Measurements from ENCODE around the gene LONP2. TPM values are rescaled to one million over a fixed set of nuclear protein-coding genes. Genes with fewer than 3 reads are reported as not detected.

Gene LONP2
- total and polyA plus RNA-seq, 2 experiments from 2014 or later, result 12.4 to 25.2 TPM

DNA sequence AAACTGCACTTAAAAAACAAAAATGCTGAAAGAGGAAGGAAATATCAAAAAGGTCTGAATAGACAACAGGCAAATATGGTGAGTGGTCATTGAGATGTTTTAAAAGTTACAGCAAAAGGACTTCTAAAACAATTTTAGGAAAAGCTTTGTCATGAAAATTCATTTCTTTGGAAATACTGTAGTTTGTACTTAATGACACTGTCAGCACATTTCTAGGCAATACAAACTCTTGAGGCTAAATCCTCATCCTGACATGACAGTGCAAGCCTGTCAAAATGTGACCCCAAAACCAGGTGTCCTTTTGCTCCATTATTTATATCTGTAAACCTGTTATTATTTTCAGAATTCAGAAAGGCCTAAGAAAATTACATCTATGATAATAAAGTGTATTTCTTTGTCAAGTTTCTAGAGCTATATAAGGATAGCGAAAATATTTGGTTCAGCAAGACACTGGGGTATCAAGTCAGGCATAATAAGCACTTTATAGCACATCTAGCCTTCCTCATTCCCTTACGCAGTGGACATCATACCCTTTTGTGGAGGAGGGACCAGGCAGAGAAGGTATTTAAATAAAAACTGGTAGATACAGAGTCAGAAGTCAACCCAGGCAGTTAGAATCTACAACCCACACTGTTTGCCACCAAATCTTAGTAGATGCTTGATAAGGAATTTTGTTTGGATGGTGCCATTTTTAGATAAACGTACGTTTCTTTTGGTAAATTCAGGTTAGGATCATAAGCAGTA lies 112.7 kb downstream of the LONP2 start:
- peaks cover 71% of the 10 kb centered on the region for H3K79me2 ChIP-seq (replicated peaks; ENCODE audit: insufficient read depth)
- H3K4me1 ChIP-seq (ENCODE audit: insufficient read depth), result no peaks in the 10 kb centered on the region
- H3K27ac ChIP-seq (ENCODE audit: low read depth), result no peak overlapping the region
- H3K9me2 ChIP-seq (ENCODE audit: insufficient read depth), result no peaks in the 10 kb centered on the region
- DNase-seq (ENCODE audit: low spot score), result no peak
- H2AFZ ChIP-seq, result no peak overlapping the region
- H3K4me2 ChIP-seq, result no peak overlapping the region
- no peaks in the 10 kb centered on the region for H3F3A ChIP-seq (replicated peaks; ENCODE audit: low read depth)
- Mint-ChIP-seq H3K27me3 (ENCODE audit: insufficient read depth, low read depth, poor library complexity) (peaks cover 4% of the 10 kb centered on the region), H3K27ac (no peak overlapping the region), H3K4me3 (no peak overlapping the region), H3K9me3 (no peaks in the 10 kb centered on the region), H3K4me1 (peaks cover 9% of the 10 kb centered on the region), H3K36me3 (ENCODE audit: low read depth) (peaks cover 28% of the 10 kb centered on the region)
- H4K20me1 ChIP-seq (replicated peaks; ENCODE audit: insufficient read depth), result peaks cover 28% of the 10 kb centered on the region; the same call in 1 of the 2 replicates
- no peak overlapping the region for H3K4me3 ChIP-seq
- no peak for TF ChIP-seq ZNF114 (CRISPR knock-in tag; IDR thresholded peaks at IDR 0.05)
- no peak for TF ChIP-seq CTCF (conservative IDR thresholded peaks at IDR 0.05; ENCODE audit: low read depth in 2 of 2)
- TF ChIP-seq POLR2AphosphoS5 (IDR thresholded peaks at IDR 0.05; ENCODE audit: low read depth), result no peak
- TF ChIP-seq EZH2 (IDR thresholded peaks at IDR 0.05; ENCODE audit: low read depth, unreplicated experiment), result no peak
- no peak for TF ChIP-seq NANOG (IDR thresholded peaks at IDR 0.05; ENCODE audit: borderline replicate concordance)
- TF ChIP-seq EZH2phosphoT487 (IDR thresholded peaks at IDR 0.05; ENCODE audit: unreplicated experiment), result no peak
- TF ChIP-seq STAT1 (IDR thresholded peaks at IDR 0.05; ENCODE audit: unreplicated experiment), result no peak
- TF ChIP-seq JUNB (IDR thresholded peaks at IDR 0.05; ENCODE audit: unreplicated experiment), result no peak
- no peak for TF ChIP-seq ETS1 (IDR thresholded peaks at IDR 0.05)
- TF ChIP-seq CREB1 (CRISPR knock-in tag; IDR thresholded peaks at IDR 0.05; ENCODE audit: low read depth), result no peak
- TF ChIP-seq, protein P1, sequence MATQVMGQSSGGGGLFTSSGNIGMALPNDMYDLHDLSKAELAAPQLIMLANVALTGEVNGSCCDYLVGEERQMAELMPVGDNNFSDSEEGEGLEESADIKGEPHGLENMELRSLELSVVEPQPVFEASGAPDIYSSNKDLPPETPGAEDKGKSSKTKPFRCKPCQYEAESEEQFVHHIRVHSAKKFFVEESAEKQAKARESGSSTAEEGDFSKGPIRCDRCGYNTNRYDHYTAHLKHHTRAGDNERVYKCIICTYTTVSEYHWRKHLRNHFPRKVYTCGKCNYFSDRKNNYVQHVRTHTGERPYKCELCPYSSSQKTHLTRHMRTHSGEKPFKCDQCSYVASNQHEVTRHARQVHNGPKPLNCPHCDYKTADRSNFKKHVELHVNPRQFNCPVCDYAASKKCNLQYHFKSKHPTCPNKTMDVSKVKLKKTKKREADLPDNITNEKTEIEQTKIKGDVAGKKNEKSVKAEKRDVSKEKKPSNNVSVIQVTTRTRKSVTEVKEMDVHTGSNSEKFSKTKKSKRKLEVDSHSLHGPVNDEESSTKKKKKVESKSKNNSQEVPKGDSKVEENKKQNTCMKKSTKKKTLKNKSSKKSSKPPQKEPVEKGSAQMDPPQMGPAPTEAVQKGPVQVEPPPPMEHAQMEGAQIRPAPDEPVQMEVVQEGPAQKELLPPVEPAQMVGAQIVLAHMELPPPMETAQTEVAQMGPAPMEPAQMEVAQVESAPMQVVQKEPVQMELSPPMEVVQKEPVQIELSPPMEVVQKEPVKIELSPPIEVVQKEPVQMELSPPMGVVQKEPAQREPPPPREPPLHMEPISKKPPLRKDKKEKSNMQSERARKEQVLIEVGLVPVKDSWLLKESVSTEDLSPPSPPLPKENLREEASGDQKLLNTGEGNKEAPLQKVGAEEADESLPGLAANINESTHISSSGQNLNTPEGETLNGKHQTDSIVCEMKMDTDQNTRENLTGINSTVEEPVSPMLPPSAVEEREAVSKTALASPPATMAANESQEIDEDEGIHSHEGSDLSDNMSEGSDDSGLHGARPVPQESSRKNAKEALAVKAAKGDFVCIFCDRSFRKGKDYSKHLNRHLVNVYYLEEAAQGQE (IDR thresholded peaks at IDR 0.05; ENCODE audit: unreplicated experiment), result no peak
- TF ChIP-seq ZNF331 (CRISPR knock-in tag; IDR thresholded peaks at IDR 0.05; ENCODE audit: low read depth), result no peak
- no peak for TF ChIP-seq ZNF462 (CRISPR knock-in tag; IDR thresholded peaks at IDR 0.05)
- no peak for ATAC-seq
- H3K27me3 ChIP-seq (ENCODE audit: insufficient read depth), result no peaks in the 10 kb centered on the region
- H3K36me3 ChIP-seq (ENCODE audit: insufficient read depth), result no peaks in the 10 kb centered on the region

Measured in GM23338 (cell line).